AG20443 (cell line): Measurements from ENCODE around the gene STYXL1.
"Not testable (repeated sequence)": the region's sequence is repeated elsewhere in the genome, so short reads cannot be mapped to it uniquely, and the experiment has no call there.

ENCODE experiments used
- DNase-seq: peaks from one replicate; pipeline ENCODE4 v3.0.0; 2012; ENCODE audit warnings: low spot score, mixed read lengths

The STYXL1 gene, protein sequence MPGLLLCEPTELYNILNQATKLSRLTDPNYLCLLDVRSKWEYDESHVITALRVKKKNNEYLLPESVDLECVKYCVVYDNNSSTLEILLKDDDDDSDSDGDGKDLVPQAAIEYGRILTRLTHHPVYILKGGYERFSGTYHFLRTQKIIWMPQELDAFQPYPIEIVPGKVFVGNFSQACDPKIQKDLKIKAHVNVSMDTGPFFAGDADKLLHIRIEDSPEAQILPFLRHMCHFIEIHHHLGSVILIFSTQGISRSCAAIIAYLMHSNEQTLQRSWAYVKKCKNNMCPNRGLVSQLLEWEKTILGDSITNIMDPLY

DNA sequence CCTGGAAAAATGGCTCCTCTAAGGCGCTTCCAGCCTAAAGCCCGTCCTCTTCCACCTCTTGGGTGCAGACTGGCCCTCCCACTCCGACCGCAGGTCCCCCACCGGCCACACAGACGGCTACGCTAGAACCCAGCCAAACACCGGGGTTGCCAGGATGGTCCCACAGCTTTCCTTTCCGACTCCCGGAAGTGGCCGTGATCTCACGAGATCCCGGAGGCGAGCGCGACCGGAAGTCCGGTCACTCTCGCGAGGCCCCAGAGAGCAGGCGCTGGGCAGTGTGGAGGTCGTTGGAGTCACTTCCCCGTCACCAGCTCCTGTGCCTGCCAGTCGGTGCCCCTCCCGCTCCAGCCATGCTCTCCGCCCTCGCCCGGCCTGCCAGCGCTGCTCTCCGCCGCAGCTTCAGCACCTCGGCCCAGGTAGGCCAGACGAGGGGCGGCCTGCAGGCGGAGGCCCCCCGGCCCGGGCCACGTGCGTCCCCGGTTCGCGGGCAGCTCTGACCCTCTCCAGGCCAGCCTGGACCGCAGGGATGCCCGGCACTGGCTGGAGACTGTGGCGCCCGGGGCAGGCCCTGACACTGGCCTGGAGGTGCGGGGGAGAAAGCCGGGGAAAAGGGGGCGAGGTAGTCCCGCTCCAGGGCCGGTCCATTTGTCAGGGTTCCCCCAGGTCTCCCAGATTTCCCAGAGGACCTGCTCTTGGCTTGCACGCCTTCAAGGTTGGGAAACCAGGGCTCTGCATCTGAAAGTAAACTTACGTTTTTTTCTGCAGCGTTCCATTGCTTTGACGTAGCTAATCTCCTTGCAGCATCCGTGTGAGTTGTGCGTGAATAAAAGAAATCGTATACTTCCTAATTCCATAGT lies at the start of gene STYXL1, which contains the start of gene MDH2:
Gene STYXL1, minus strand, starts transcription at position 190 of the 857 bp plus-strand sequence. CDS start 17,477 bp downstream, outside the sequence.
Gene MDH2, plus strand, starts transcription at position 296 of the 857 bp plus-strand sequence. Its CDS starts 55 bp downstream, at position 351.
- DNase-seq, result peak; percentile 98

DNA sequence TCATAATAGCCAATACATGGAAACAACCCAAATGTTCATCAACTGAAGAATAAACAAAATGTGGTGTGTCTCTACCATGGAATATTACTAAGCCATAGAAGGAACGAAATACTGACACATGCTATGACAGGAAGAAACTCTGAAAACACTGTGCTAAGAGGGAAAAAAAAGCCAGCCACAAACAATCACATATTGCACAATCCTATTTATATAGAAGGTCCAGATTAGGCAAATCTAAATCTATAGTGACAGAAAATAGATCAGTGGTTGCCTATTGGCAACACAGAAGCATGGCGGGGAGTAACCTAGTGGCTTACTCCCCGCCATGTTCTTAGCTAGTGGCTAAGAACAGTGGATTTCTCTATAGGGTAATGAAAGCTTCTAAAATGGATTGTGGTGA lies 48.1 kb upstream of the STYXL1 start:
- no peak for DNase-seq

DNA sequence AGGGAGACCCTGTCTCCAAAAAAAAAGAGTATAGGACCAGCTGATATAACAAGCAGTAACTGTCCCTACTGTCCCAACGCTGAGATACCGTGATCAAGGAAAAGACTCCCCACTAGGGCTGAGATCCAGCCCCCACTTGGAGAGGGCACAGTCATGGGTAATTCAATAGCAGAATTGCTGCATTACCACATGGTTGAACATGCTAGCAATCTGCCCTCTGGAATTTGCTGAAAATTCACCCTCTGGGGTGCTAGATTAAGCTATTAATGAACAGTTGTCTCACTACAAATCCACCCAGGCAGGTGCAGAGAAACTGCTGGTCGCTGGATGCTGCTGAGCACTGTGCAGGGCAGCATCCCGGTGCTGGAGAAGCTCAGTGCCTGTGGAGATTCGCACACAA lies 46.5 kb upstream of the STYXL1 start:
- DNase-seq, result not testable (repeated sequence)

DNA sequence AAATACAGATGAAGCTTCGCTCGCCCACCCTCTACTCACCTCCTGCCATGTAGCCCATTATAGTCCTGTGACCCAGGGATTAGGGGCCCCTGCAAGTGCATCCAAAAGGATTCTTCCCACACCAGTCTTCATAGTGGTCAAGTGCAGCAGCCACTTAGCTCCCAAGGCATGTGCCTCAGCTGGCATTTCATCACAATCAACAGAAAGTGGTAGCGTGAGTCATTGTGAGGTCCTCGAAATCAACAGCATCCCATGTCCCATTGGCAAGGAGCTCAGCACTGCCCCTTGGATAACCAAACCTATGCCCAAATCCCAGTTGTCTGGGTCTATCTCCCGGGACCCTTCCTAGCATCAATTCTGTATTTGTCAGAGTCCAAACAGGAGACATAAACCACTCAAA lies 45.7 kb upstream of the STYXL1 start:
- DNase-seq, result not testable (repeated sequence)

DNA sequence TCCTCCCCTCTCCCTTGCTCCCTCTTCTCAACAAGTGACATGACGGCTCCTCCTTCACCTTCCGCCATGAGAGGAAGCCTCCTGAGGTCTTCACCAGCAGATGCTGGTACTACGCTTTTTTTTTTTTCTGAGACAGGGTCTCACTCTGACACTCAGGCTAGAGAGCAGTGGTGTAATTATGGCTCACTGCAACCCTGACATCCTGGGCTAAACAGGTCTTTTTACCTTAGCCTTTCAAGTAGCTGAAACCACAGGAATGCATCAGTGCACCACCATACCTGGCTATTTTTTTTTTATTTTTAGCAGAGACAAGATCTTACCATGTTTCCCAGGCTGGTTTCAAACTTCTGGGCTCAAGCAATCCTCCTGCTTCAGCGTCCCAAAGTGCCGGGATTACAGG lies 43.7 kb upstream of the STYXL1 start:
- no peak for DNase-seq

DNA sequence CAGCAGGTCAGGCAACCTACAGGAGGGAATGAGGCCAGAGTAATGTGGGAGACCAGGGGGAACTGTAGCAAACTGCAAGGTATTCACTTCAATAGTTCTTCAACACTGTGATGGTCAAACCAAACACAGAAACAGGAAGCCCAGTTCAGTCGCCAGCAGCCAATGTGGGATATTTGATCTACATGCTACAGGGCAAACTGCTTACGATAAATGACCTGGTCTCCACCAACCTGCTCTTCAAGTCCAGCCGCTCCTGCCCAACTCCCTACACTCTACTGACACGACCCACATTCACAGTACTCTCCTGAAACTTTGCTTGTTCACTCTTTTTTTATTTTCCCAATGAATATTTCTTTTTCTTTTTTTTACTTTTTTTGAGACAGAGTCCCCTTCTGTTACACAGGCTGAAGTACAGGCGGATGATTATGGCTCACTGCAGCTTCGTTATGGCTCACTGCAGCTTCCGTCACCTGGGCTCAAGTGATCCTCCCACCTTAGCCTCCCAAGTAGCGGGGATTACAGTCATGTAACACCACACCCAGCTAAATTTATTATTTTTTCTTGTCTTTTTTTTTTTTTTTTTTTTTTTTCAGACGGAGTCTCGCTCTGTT lies 42.2 kb upstream of the STYXL1 start:
- no peak for DNase-seq

DNA sequence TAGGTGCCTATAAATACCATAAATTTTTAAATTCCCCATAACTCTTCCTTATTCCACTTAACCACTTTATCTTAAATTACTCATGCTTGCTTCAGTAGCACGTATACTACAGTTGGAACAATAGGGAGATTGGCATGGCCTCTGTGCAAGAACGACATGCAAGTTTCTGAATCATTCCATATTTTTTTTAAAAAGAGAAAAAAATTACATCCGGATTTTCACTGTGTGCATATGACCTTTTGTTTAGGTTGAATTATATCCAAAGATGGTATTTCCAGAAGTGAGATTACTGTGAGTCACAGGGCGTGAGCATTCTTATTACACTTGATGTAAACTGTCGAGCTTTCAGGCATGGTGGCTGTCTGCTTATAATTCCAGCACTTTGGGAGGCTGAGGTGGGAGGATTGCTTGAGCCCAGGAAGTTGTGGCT lies 39.6 kb upstream of the STYXL1 start:
- peak; percentile 28 for DNase-seq

DNA sequence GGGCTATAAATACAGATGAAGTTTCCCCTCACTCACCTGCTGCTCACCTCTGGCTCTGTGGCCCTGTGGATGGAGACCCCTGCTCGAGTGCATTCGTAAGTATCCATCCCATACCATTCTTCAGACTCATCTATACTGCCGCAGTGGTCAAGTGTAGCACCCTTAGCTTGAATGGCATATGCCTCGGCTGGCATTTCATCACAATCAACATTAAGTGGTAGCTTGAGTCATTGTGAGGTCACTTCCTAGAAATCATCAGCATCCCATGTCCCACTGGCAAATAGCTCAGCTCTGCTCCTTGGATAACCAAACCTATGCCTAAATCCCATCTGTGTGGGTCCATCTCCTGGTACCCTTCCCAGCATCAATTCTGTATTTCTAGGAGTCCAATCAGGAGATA lies 38.3 kb upstream of the STYXL1 start:
- no peak for DNase-seq

DNA sequence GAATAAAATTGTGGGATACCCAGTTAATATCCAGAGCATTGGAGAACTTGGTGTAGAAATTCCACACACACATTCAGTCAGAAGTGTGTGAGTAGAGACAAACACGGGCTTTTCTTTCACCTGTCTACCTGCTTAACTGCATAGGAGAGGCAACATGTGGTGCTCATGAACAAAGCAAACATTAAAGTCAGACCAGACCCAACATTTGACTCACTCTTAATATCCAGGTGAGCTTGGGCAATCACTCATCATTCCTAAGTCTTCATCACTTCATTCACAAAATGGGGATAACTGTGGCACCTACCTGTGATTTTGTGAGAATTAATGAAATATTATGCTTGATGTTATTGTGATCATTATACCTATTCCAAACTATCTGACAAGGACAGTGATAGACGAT lies 36.3 kb upstream of the STYXL1 start:
- not testable (repeated sequence) for DNase-seq

DNA sequence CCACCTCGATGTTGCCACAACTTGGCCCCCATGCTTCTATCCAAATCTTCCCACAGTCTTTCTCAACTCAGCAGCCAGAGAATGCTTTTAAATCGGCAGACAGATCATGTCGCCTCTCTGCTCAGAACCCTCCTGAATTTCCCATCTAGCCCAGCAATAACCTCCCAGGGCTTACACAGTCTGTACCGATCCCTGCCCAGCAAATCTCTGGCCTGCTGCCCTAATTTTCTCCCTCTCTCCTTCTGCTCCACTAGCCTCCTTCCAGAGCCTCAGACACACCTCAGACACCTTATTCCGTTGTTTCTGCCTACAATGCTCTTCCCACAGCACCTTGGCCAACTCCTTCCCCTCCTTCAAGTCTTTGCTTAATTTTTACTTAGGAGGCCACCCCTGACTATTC lies 32.4 kb upstream of the STYXL1 start:
- DNase-seq, result no peak

DNA sequence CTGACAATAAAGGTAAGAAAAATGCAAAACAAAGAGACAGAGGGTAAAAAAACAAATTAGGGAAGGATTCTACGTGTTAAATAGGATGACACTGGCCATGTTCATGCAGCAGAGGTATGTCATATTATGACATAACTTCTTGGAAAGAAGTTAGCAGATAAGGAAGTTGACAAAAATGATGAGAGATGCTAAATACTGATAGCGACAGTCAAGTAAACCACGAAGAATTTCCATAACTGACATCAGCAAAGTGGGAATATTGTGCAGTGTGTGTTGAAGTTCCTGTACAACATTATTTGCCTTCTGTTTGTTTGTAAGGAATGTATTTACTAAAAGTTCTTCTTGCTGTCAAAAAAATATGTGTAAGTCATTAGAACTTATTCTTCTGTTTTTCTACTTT lies 29.6 kb upstream of the STYXL1 start:
- no peak for DNase-seq

DNA sequence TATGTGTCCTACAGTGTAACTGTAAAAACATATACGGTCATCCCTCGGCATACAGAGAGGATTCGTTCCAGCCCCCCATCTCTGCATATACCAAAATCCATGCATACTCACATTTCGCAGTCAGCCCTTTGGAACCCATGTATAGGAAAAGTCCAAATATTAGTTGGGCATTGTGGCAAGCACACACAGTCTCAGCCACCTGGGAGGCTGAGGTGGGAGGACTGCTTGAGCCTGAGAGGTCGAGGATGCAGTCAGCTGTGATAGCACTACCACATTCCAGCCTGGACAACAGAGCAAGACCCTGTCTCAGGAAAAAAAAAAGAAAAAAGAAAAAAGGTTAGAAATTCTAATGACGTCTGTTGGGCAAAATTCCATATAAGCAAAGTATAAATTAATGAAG lies 29.2 kb upstream of the STYXL1 start:
- DNase-seq, result no peak

DNA sequence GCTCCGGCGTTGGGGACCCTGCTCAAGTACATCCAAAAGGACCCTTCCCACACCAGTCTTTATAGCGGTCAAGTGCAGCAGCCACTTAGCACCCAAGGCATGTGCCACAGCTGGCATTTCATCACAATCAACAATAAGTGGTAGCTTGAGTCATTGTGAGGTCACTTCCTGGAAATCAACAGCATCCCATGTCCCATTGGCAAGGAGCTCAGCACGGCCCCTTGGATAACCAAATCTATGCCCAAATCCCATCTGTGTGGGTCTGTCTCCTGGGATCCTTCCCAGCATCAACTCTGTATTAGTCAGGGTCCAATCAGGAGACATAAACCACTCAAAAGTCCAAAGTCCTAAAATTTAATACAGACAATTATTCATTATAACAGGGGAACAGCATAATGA lies 27.2 kb upstream of the STYXL1 start:
- DNase-seq, result no peak

DNA sequence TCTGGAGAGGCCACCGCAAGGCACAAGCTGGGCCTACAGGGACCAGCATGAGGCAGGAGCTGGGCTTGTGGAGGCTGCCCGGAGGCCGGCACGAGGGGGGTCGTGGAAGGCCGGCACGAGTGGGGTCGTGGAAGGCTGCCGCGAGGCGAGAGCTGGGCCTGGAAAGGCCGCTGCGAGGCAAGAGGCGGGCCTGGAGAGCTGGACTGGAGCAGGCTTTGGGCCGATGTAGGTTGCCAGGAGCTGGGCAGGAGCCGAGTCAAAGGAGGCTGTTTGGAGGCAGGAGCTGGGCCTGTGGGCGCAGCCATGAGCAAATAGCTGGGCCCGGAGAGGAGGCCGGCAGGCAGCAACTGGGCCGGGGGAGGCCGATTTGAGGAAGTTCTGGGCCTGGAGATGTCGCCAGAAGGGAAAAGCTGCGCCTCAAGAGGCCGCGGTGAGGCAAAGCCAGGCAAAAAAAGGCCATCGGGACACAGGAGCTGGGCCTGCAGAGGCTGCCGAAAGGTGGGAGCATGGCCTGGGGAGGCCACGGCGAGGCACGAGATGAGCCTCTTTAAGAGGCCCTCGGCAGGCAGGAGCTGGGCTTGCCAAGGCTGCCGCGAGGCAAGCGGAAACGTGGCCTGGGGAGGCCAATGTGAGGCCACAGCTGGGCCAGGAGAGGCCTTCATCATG lies 26.6 kb upstream of the STYXL1 start:
- no peak for DNase-seq

DNA sequence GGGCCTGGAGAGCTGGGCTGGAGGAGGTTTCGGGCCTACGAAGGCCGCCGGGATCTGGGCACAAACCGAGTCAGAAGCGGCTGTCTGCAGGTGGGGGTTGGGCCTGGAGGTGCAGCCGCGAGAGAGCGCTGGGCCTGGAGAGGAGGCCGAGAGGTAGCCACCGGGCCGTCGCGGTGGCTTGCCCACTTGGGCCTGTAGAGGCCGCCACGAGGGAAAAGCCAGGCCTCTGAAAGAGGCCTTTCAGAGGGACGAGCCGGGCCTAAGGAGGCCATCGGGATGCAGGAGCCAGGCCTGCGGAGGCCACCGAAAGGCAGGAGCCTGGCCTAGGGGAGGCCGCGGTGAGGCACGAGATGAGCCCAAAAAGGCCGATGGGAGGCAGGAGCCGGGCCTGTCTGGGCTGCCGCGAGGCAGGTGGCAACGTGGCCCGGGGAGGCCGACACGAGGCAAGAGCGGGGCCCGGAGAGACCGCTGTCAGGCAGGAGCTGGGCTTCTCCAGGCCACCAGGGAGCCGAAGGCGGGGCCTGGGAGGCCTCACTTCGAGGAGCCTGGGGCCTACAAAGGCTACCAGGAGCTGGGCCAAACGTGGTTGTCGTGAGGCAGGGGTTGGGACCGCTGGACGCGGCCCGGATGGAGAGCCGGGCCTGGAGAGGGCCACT lies 25.7 kb upstream of the STYXL1 start:
- DNase-seq, result no peak

DNA sequence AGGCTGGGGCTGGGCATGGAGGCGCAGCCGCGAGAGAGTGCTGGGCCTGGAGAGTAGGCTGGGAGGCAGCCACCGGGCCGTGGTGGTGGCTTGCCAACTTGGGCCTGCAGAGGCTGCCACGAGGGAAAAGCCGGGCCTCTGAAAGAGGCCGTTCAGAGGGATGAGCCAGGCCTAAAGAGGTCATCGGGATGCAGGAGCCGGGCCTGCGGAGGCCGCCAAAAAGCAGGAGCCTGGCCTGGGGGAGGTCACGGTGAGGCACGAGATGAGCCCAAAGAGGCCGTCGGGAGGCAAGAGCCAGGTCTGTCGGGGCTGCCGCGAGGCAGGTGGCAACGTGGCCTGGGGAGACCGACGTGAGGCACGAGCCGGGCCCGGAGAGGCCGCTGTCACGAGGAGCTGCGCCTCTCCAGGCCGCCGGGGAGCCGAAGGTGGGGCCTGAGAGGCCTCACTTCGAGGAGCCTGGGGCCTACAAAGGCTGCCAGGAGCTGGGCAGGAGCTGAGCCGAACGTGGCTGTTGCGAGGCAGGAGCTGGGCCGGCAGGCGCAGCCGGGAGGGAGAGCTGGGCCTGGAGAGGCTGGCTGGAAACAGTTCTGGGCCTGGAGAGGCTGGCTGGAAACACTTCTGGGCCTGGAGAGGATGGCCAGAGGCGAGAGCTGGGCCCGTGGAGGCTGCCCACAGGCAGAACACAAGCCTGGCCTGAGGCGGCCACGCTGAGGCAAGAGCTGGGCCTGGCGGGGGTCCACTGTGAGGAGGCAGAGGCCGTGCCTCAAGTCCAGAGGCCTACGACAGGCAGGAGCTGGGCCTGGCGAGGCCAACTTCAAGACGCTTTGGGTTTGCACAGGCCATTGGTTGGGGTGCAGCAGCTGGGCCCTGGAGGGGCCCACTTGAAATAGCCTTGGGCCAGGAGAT lies 24.7 kb upstream of the STYXL1 start:
- no peak for DNase-seq

DNA sequence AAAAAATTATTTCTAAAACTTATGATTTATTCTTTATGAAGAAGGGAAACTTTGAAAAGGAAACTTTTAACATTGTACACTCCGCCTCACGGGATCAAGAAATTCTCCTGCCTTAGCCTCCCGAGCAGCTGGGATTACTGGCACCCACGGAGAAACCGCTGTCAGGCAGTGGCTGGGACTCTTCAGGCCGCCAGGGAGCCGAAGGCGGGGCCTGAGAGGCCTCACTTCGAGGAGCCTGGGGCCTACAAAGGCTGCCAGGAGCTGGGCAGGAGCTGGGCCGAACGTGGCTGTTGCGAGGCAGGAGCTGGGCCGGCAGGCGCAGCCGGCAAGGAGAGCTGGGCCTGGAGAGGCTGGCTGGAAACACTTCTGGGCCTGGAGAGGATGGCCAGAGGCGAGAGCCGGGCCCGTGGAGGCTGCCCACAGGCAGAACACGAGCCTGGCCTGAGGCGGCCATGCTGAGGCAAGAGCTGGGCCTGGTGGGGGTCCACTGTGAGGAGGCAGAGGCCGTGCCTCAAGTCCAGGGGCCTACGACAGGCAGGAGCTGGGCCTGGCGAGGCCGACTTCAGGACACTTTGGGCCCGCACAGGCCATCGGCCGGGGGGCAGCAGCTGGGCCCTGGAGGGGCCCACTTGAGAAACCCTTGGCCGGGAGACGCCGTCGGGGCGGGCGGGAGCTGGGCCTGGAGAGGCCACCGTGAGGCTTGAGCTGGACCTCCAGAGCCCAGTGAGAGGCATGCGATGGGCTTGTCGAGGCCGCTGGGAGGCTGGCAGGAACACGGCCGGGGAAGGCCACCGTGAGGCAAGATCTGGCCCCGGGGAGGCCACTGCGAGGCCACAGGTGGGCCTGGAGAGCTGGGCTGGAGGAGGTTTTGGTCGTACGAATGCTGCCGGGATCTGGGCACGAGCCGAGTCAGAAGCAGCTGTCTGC lies 23.8 kb upstream of the STYXL1 start:
- no peak for DNase-seq

DNA sequence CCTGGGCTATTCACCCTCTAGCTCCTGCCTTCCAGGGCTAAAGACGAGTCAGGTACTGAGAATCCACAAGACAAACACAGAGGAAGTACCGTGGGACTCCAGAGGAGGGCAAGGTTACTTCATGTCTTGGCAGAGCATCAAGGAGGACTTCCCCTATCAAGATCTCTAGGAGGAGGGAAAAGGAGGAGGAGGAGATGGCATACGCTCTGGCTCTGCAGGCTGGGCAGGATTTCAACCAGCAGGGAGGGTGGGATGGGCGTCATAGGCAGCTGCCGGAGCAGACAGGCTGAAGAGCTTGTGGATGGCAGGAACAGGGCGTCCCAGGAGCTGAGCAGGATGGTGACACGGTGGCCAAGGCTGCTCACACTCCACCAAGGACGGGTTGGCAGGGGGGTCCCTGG lies 21.4 kb upstream of the STYXL1 start:
- DNase-seq, result peak; percentile 77

DNA sequence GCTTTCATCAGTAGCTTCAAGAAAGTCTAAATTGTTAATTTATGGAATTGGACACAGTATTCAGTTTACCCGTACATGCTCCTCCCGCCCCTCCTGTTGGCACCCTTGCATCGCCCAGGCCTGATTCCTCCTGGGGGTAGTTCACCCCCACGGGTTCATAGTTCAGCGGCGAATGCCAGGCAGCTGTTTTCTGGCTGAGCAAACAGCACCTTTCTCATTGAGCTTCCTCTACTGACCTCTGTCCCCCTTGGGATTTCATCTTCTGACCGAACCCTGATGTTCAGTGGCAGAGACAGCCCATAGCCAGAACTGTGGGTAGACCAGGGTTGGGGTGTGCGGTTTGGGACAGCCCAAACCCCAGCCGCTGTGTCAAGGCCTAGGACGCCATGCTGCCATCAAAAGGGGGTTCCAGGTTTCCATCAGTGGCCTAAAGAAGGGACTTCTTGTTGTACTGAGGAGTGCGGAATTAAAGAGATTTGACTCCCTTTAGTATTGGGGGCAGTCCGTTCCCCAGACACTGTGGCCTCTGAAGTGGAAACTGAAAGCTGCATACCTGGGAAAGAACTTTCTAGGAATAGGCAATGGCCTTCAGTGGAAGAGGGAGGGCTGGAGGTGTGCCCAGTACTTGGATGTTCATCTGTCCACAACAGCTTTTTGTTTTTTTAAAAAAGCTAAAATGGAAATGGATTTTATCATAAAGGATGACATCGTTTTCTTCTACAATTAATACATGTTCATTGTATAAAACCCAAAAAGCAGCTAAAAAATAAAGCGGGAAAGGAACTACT lies 19.1 kb upstream of the STYXL1 start:
- DNase-seq, result peak; percentile 2
